ENCODE results near the gene CBX2. TPM values are rescaled to one million over a fixed set of nuclear protein-coding genes. Genes with fewer than 3 reads are reported as not detected.

The CBX2 gene
- total and polyA plus RNA-seq, 4 donors, result 1.4 to 13.5 (median 3.0) TPM

- Histone ChIP-seq H3K36me3 (ENCODE audit: control insufficient read depth in 4 of 4, insufficient read depth in 4 of 4, low read length in 4 of 4) (peaks cover 0 to 16% (median 6%) of the 10 kb centered on the region in 4 donors), H3K9ac (ENCODE audit: insufficient read depth in 1 of 2, low read length in 2 of 2) (no peak overlapping the region), H3K4me3 (no peak overlapping the region), H3K4me1 (ENCODE audit: control insufficient read depth in 5 of 5, insufficient read depth in 5 of 5, low read length in 5 of 5) (peaks cover 0 to 20% (median 4%) of the 10 kb centered on the region in 5 donors), H3K27ac (ENCODE audit: low read depth in 1 of 2, low read length in 1 of 2) (no peak overlapping the region), H3K27me3 (ENCODE audit: control insufficient read depth in 3 of 3, insufficient read depth in 3 of 3, low read length in 2 of 3) (peaks cover 0 to under 1% (median 0%) of the 10 kb centered on the region in 3 donors), H3K9me3 (ENCODE audit: control insufficient read depth in 4 of 4, insufficient read depth in 3 of 4, low read length in 3 of 4) (no peaks in the 10 kb centered on the region)
- no peak for TF ChIP-seq CTCF (IDR thresholded peaks at IDR 0.05; ENCODE audit: control extremely low read depth, extremely low read depth)
- no peak for ATAC-seq (ENCODE audit: insufficient read depth, low FRiP score)
- WGBS, 2 donors, result 49 to 63% methylated on average over 27 of the region's 27 CpGs
- peak in 1 of 3 donors; percentile 1 for DNase-seq
Measured at GRCh38 chr17:79781736-79782575, 4.0 kb downstream of the CBX2 start.

GRCh38 chr17:79783891-79784290 lies 5.9 kb downstream of the CBX2 start:
- Histone ChIP-seq H3K4me1 (ENCODE audit: control insufficient read depth in 5 of 5, insufficient read depth in 5 of 5, low read length in 5 of 5) (peaks cover 0 to 13% (median 1%) of the 10 kb centered on the region in 5 donors), H3K9ac (ENCODE audit: insufficient read depth in 1 of 2, low read length in 2 of 2) (no peak overlapping the region), H3K27me3 (ENCODE audit: control insufficient read depth in 3 of 3, insufficient read depth in 3 of 3, low read length in 2 of 3) (peaks cover 0 to 18% (median 10%) of the 10 kb centered on the region in 3 donors), H3K36me3 (ENCODE audit: control insufficient read depth in 4 of 4, insufficient read depth in 4 of 4, low read length in 4 of 4) (peaks cover 0 to 16% (median 6%) of the 10 kb centered on the region in 4 donors), H3K27ac (ENCODE audit: low read depth in 1 of 2, low read length in 1 of 2) (no peak overlapping the region), H3K9me3 (ENCODE audit: control insufficient read depth in 4 of 4, insufficient read depth in 3 of 4, low read length in 3 of 4) (no peaks in the 10 kb centered on the region), H3K4me3 (no peak overlapping the region)
- ATAC-seq (ENCODE audit: insufficient read depth, low FRiP score) (no peak), DNase-seq (peak in 1 of 3 donors; percentile 10)
- 94 to 99% methylated on average over 18 of the region's 18 CpGs for WGBS, 2 donors
- no peak for TF ChIP-seq CTCF (IDR thresholded peaks at IDR 0.05; ENCODE audit: control extremely low read depth, extremely low read depth)

- Histone ChIP-seq H3K36me3 (ENCODE audit: control insufficient read depth in 4 of 4, insufficient read depth in 4 of 4, low read length in 4 of 4) (peaks cover 0 to 16% (median 6%) of the 10 kb centered on the region in 4 donors), H3K27me3 (ENCODE audit: control insufficient read depth in 3 of 3, insufficient read depth in 3 of 3, low read length in 2 of 3) (peaks cover 0 to 23% (median 15%) of the 10 kb centered on the region in 3 donors), H3K4me1 (ENCODE audit: control insufficient read depth in 5 of 5, insufficient read depth in 5 of 5, low read length in 5 of 5) (peaks cover 0 to 13% (median 0%) of the 10 kb centered on the region in 5 donors), H3K9me3 (ENCODE audit: control insufficient read depth in 4 of 4, insufficient read depth in 3 of 4, low read length in 3 of 4) (no peaks in the 10 kb centered on the region), H3K4me3 (no peak overlapping the region), H3K27ac (ENCODE audit: low read depth in 1 of 2, low read length in 1 of 2) (no peak overlapping the region), H3K9ac (ENCODE audit: insufficient read depth in 1 of 2, low read length in 2 of 2) (no peak overlapping the region)
- no peak for TF ChIP-seq CTCF (IDR thresholded peaks at IDR 0.05; ENCODE audit: control extremely low read depth, extremely low read depth)
- DNase-seq (peak in 1 of 3 donors; percentile 10), ATAC-seq (ENCODE audit: insufficient read depth, low FRiP score) (no peak)
- 95 to 96% methylated on average over 31 of the region's 31 CpGs for WGBS, 2 donors
Measured at GRCh38 chr17:79784353-79785016, 6.5 kb downstream of the CBX2 start.

Measured in lung (tissue), 12 donors.